Smooth muscle cell of trachea (primary cell): Measurements from ENCODE around the gene CHD1. TPM values are rescaled to one million over a fixed set of nuclear protein-coding genes. Genes with fewer than 3 reads are reported as not detected.

ENCODE experiments used
- total RNA-seq: library from RNA; depleted of rRNA; stranded (reverse); fragments of >200 nt; gene quantifications from 2 replicates; pipeline ENCODE4 v1.2.1, GENCODE V29; 2014

The CHD1 gene
- total RNA-seq, result 23.2 and 35.3 TPM in 2 replicates

DNA sequence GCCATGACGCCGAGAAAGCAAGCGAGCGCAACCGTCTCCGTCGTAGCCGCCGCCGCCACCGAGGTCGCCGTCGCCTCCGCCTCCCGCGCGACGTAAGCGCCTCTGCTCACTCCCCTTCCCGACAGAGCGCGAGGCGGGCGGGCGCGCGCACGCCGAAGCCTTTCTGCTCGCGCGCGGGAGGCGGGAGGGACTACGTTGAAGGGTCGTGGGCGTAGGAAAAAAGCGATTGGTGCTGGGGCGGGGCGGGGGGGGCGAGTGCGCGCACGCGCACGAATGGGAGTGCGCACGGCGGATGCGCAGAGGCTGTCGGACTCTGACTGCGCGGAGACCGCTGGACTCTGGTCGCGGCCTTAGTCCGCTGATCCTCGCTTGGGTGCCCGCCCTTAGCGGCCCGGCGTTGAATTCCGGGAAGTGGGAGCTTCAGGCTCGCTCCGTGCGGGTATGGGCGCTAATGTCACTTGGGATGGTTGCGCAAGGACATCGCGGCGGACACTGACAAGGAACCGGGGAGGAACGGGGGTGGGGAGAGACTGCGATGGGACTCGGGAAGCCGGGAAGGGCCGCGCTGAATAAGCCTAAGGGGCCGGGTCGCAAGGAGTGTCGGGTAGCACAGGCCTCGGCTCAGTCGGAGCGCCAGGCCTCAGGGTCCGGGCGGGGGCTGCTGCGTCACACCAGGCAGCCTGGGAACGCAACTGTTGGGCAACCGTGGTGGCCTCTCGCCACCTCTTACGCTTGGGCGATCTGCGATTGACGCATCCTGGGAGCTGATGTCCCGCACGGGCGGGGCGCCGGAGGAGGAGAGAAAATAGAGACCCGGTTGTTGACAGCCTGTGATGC, at the start of gene CHD1:
Gene CHD1 (minus strand): TSS at position 135 of the 837 bp plus-strand sequence. CDS start 2,621 bp downstream, outside the sequence.

Other genes with a start within 250 kb of the CHD1 start
- 63.0 and 99.9 TPM in 2 replicates for gene RGMB, start 155.3 kb downstream of the CHD1 start, total RNA-seq